Measurements from ENCODE around the gene HSPA1A. TPM values are rescaled to one million over a fixed set of nuclear protein-coding genes. Genes with fewer than 3 reads are reported as not detected.
"Not testable (repeated sequence)": the region's sequence is repeated elsewhere in the genome, so short reads cannot be mapped to it uniquely, and the experiment has no call there.

The HSPA1A gene
- total RNA-seq, 1 experiment from 2014 or later, result 51.2 TPM

- Histone ChIP-seq H3K27me3 (ENCODE audit: insufficient read depth, low read length) (no peaks in the 10 kb centered on the region), H3T11ph (ENCODE audit: low read length) (no peak within 1 kb of the TSS), H4K20me1 (ENCODE audit: control insufficient read depth, insufficient read depth, insufficient read length) (no peaks in the 10 kb centered on the region), H3K4ac (ENCODE audit: low read depth, low read length) (no peak within 1 kb of the TSS), H4K8ac (replicated peaks; ENCODE audit: insufficient read length, low read depth, low read length) (no peak within 1 kb of the TSS), H2AK5ac (ENCODE audit: insufficient read length, low read length) (no peak within 1 kb of the TSS), H3K4me1 (ENCODE audit: insufficient read depth, low read length) (no peaks in the 10 kb centered on the region), H3K14ac (ENCODE audit: insufficient read depth, low read length) (peak within 1 kb of the TSS; percentile 42; the same call in 1 of the 2 replicates), H3K79me1 (ENCODE audit: insufficient read depth, low read depth, low read length, poor library complexity, severe bottlenecking) (no peaks in the 10 kb centered on the region), H3K56ac (ENCODE audit: insufficient read length, low read depth, low read length) (no peak within 1 kb of the TSS), H3K79me2 (ENCODE audit: insufficient read depth, low read length) (no peaks in the 10 kb centered on the region), H3K27ac (ENCODE audit: insufficient read length, low read depth, low read length) (peak within 1 kb of the TSS; percentile 54), H2BK15ac (ENCODE audit: low read depth, low read length) (no peak within 1 kb of the TSS), H3K9ac (ENCODE audit: extremely low read depth, insufficient read length, low read length) (peak within 1 kb of the TSS; percentile 73), H2AFZ (ENCODE audit: low read length) (no peak within 1 kb of the TSS), H3K18ac (ENCODE audit: insufficient read length, low read depth, low read length) (no peak within 1 kb of the TSS), H2BK120ac (ENCODE audit: low read depth, low read length, poor library complexity, severe bottlenecking) (no peak within 1 kb of the TSS), H3K9me3 (ENCODE audit: control insufficient read depth, low read depth, low read length) (no peaks in the 10 kb centered on the region), H3K4me2 (ENCODE audit: insufficient read depth, insufficient read length, low read length) (peak within 1 kb of the TSS; percentile 94), H2BK12ac (ENCODE audit: insufficient read length, low read depth, low read length) (no peak within 1 kb of the TSS), H3K23me2 (ENCODE audit: insufficient read length, low read depth, low read length, poor library complexity, severe bottlenecking) (peaks cover 12% of the 10 kb centered on the region), H2BK5ac (ENCODE audit: insufficient read length, low read length) (no peak within 1 kb of the TSS), H3K23ac (ENCODE audit: insufficient read length, low read depth, low read length) (no peak within 1 kb of the TSS), H4K5ac (ENCODE audit: insufficient read length, low read depth, low read length) (no peak within 1 kb of the TSS), H4K91ac (ENCODE audit: insufficient read length, low read depth, low read length) (no peak within 1 kb of the TSS), H2BK20ac (ENCODE audit: low read depth, low read length, poor library complexity, severe bottlenecking) (no peak within 1 kb of the TSS)
- H3K4me1 Mint-ChIP-seq, result peaks cover 13 to 20% of the 10 kb centered on the region in 2 experiments
- peaks cover 2% of the 10 kb centered on the region for H3K27me3 Mint-ChIP-seq (ENCODE audit: low read depth)
- DNase-seq, result peak; percentile 100
- no CpG with 5 or more reads among the region's 64 CpGs for WGBS (ENCODE audit: extremely low coverage, insufficient read length, low lambda C conversion rate)
- H3K4me3 Mint-ChIP-seq, result peak within 1 kb of the TSS; percentile 84 to 98
- H3K36me3 Mint-ChIP-seq (ENCODE audit: insufficient read depth in 1 of 3, low read depth in 3 of 3), result peaks cover 6 to 22% (median 17%) of the 10 kb centered on the region in 3 experiments; a peak in 6 of 7 replicates
- no peak for TF ChIP-seq CTCF (conservative IDR thresholded peaks at IDR 0.05)
- H3K9me3 Mint-ChIP-seq, result no peaks in the 10 kb centered on the region; a peak in 1 of 5 replicates
- peak within 1 kb of the TSS; percentile 91 to 97 (median 96) for H3K27ac Mint-ChIP-seq
These were observed 47.2 kb downstream of the HSPA1A start, which contains the start of gene NEU1 for GRCh38 chr6:31862344-31863235. Gene NEU1, minus strand, starts transcription at chr6:31862821. Its CDS starts 45 bp downstream, at chr6:31862776.

DNA sequence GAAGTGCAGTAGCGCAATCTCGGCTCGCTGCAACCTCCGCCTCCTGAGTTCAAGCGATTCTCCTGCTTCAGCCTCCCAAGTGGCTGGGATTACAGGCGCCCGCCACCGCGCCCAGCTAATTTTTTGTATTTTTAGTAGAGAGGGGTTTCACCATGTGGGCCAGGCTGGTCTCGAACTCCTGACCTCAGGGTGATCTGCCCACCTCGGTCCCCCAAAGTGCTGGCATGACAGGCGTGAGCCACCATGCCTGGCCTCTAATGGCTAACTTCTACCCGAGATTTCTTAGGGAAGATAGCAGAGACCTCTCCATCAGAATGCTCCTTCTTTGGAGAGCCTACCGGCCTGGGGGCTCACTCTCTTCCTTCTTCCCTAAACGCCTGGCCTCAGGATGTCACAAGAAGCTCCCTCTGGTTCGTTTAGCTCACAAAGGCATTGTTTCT is 48.8 kb downstream of the HSPA1A start:
- no CpG with 5 or more reads among the region's 16 CpGs for WGBS (ENCODE audit: extremely low coverage, insufficient read length, low lambda C conversion rate)

More for the DNA sequence above, 48.8 kb downstream of the HSPA1A start:
- Histone ChIP-seq H3K23me2 (ENCODE audit: insufficient read length, low read depth, low read length, poor library complexity, severe bottlenecking) (peaks cover 12% of the 10 kb centered on the region), H3K4me2 (ENCODE audit: insufficient read depth, insufficient read length, low read length) (peak overlapping the region; percentile 94)
- not testable (repeated sequence) for H3K14ac ChIP-seq (ENCODE audit: insufficient read depth, low read length); H3K27me3 Mint-ChIP-seq (ENCODE audit: low read depth); H2BK20ac ChIP-seq (ENCODE audit: low read depth, low read length, poor library complexity, severe bottlenecking); H3K9me3 ChIP-seq (ENCODE audit: control insufficient read depth, low read depth, low read length); H3K27ac ChIP-seq (ENCODE audit: insufficient read length, low read depth, low read length); H4K8ac ChIP-seq (replicated peaks; ENCODE audit: insufficient read length, low read depth, low read length); H3K9me3 Mint-ChIP-seq; H2BK12ac ChIP-seq (ENCODE audit: insufficient read length, low read depth, low read length); H3T11ph ChIP-seq (ENCODE audit: low read length); H3K23ac ChIP-seq (ENCODE audit: insufficient read length, low read depth, low read length); H2BK120ac ChIP-seq (ENCODE audit: low read depth, low read length, poor library complexity, severe bottlenecking); H3K9ac ChIP-seq (ENCODE audit: extremely low read depth, insufficient read length, low read length); H3K79me2 ChIP-seq (ENCODE audit: insufficient read depth, low read length); H2BK5ac ChIP-seq (ENCODE audit: insufficient read length, low read length); H3K56ac ChIP-seq (ENCODE audit: insufficient read length, low read depth, low read length); H3K4me1 ChIP-seq (ENCODE audit: insufficient read depth, low read length); H3K27me3 ChIP-seq (ENCODE audit: insufficient read depth, low read length); H4K91ac ChIP-seq (ENCODE audit: insufficient read length, low read depth, low read length); H3K4ac ChIP-seq (ENCODE audit: low read depth, low read length); H3K79me1 ChIP-seq (ENCODE audit: insufficient read depth, low read depth, low read length, poor library complexity, severe bottlenecking); H2AK5ac ChIP-seq (ENCODE audit: insufficient read length, low read length); H4K5ac ChIP-seq (ENCODE audit: insufficient read length, low read depth, low read length); H3K18ac ChIP-seq (ENCODE audit: insufficient read length, low read depth, low read length); H2BK15ac ChIP-seq (ENCODE audit: low read depth, low read length); H2AFZ ChIP-seq (ENCODE audit: low read length); DNase-seq; H4K20me1 ChIP-seq (ENCODE audit: control insufficient read depth, insufficient read depth, insufficient read length)
- H3K4me1 Mint-ChIP-seq, result peaks cover 15 to 31% of the 10 kb centered on the region in 2 experiments
- H3K36me3 Mint-ChIP-seq (ENCODE audit: insufficient read depth in 1 of 3, low read depth in 3 of 3), result peaks cover 6 to 14% (median 12%) of the 10 kb centered on the region in 3 experiments; a peak in 6 of 7 replicates
- H3K4me3 Mint-ChIP-seq, result peak overlapping the region; percentile 84 to 98
- peak overlapping the region; percentile 91 to 97 (median 96); a peak in 4 of 7 replicates for H3K27ac Mint-ChIP-seq
